HEK293T (cell line): Measurements from ENCODE around the gene ASTL.

ENCODE experiments used
- CTCF ChIA-PET: fragments of 350-600 bp; formaldehyde crosslinking; extraction: SDS; loops from one replicate; lab custom pipeline; 2021; ENCODE audit warnings: antibody characterized with exemption, inconsistent platforms; lab: Yijun Ruan, JAX
- POLR2A ChIA-PET: fragments of 350-600 bp; formaldehyde crosslinking; extraction: SDS; loops from one replicate; lab custom pipeline; 2020; ENCODE audit warnings: antibody characterized with exemption, inconsistent platforms; lab: Yijun Ruan, JAX
- DNase-seq: peaks from one replicate; pipeline ENCODE4 v3.0.0; 2012; ENCODE audit warnings: mixed read lengths; ENCODE audit errors: extremely low spot score
- ARNT ChIP-seq: fragments of 450-650 bp; IDR thresholded peaks from 2 replicates; pipeline ENCODE4 v1.6.1; 2017; ENCODE audit warnings: mild to moderate bottlenecking
- BHLHE40 ChIP-seq: fragments of 450-650 bp; IDR thresholded peaks from 2 replicates; pipeline ENCODE4 v1.6.1; 2016; ENCODE audit warnings: mild to moderate bottlenecking, moderate library complexity, borderline replicate concordance
- CTBP1 ChIP-seq: fragments of 450-650 bp; IDR thresholded peaks from 2 replicates; pipeline ENCODE4 v1.6.1; 2016; ENCODE audit warnings: borderline replicate concordance
- ELF4 ChIP-seq: fragments of 450-650 bp; IDR thresholded peaks from 2 replicates; pipeline ENCODE4 v1.6.1; 2017; ENCODE audit warnings: antibody characterized with exemption
- FOXA1 ChIP-seq: fragments of 450-650 bp; IDR thresholded peaks from 2 replicates; pipeline ENCODE4 v1.6.1; 2016; ENCODE audit warnings: mild to moderate bottlenecking
- FOXK2 ChIP-seq: fragments of 450-650 bp; IDR thresholded peaks from 2 replicates; pipeline ENCODE4 v1.6.1; 2016; ENCODE audit warnings: mild to moderate bottlenecking
- FOXM1 ChIP-seq: fragments of 450-650 bp; IDR thresholded peaks from 2 replicates; pipeline ENCODE4 v1.6.1; 2017; ENCODE audit warnings: mild to moderate bottlenecking, borderline replicate concordance
- HDGF ChIP-seq: fragments of 450-650 bp; IDR thresholded peaks from 2 replicates; pipeline ENCODE4 v1.6.1; 2017; ENCODE audit warnings: antibody characterized with exemption, borderline replicate concordance
- L3MBTL2 ChIP-seq: fragments of 450-650 bp; conservative IDR thresholded peaks from 2 replicates; pipeline ENCODE4 v1.6.1; 2016; ENCODE audit warnings: mild to moderate bottlenecking
- LEF1 ChIP-seq: fragments of 450-650 bp; IDR thresholded peaks from 2 replicates; pipeline ENCODE4 v1.6.1; 2017; ENCODE audit warnings: mild to moderate bottlenecking, borderline replicate concordance
- NFRKB ChIP-seq: fragments of 450-650 bp; IDR thresholded peaks from 2 replicates; pipeline ENCODE4 v1.6.1; 2016; ENCODE audit warnings: mild to moderate bottlenecking, moderate library complexity
- PKNOX1 ChIP-seq: fragments of 450-650 bp; IDR thresholded peaks from 2 replicates; pipeline ENCODE4 v1.6.1; 2016
- SP1 ChIP-seq: fragments of 450-650 bp; IDR thresholded peaks from 2 replicates; pipeline ENCODE4 v1.6.1; 2017
- SUZ12 ChIP-seq: fragments of 450-650 bp; IDR thresholded peaks from 2 replicates; pipeline ENCODE4 v1.6.1; 2016; ENCODE audit warnings: mild to moderate bottlenecking
- TARDBP ChIP-seq: fragments of 450-650 bp; IDR thresholded peaks from 2 replicates; pipeline ENCODE4 v1.6.1; 2016
- ZNF384 ChIP-seq: fragments of 450-650 bp; IDR thresholded peaks from 2 replicates; pipeline ENCODE4 v1.6.1; 2016

ASTL gene

GRCh38 chr2:96156011-96156820 lies 17.9 kb upstream of the ASTL start:
- DNase-seq: no peak
- POLR2A ChIA-PET: no interaction called here
- CTCF ChIA-PET: interaction anchor here (0.6 to 0.7 kb wide), 3 partner anchors 43 to 1770 kb away, joined by 4 to 5 read pairs (median 5); no protein-coding TSS in a partner anchor
- TF ChIP-seq SP1 (no peak), HDGF (no peak), FOXK2 (no peak), FOXA1 (no peak)

DNA sequence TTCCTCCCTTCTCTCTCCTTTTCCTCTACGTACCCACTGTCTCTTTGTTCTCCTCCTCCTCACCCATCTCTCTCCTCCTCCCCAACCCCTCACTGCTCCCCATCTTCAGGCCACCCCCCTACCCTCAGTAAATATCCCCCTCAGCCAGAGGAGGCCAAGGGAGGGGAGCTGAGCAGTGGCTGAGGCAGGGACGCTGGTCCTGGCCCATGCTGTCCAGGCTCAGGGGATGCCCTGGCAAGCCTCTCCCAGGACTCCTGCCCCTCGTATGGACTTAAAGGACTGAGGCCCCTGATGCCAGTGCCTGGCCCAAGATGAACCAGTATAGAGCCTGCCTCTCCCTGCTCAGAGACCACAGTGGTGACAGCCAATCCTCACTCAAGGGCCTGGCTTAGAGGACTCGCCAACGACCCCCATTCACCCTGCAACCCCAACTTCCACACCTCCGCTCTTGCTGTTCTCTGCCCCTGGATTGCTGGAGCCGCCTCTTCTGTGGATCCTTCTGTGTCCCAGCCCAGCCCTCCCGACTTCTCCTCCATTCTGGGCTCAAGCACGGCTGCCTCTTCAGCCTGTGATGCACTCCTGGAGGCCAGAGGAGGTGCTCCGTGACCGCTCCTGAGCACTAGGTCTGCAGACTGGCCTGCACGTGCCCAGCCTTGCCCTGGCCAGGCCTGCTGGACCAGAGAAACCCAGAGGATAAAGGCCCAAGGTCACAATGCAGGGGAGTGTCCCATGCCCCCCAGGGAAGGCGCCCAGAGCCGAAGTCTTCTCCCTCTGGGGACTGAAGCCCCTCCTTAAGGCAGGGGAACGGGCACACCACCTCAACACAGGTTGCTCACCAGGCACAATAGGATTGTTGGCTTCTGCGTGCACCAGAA lies 16.4 kb upstream of the ASTL start:
- DNase-seq: no peak
- ChIA-PET CTCF (no interaction called here), POLR2A (interaction anchor here (1.3 kb wide), 1 partner anchor 54 kb away, joined by 3 read pairs; the partner anchor contains the start of gene STARD7)
- no peak for TF ChIP-seq TARDBP
- TF ChIP-seq ZNF384: no peak
- TF ChIP-seq PKNOX1: no peak
- TF ChIP-seq NFRKB: no peak
- no peak for TF ChIP-seq FOXM1
- TF ChIP-seq FOXK2: no peak
- TF ChIP-seq L3MBTL2: no peak
- no peak for TF ChIP-seq BHLHE40
- TF ChIP-seq LEF1: no peak
- TF ChIP-seq SUZ12: no peak
- no peak for TF ChIP-seq ELF4
- no peak for TF ChIP-seq SP1
- TF ChIP-seq HDGF: no peak
- no peak for TF ChIP-seq FOXA1
- no peak for TF ChIP-seq ARNT

DNA sequence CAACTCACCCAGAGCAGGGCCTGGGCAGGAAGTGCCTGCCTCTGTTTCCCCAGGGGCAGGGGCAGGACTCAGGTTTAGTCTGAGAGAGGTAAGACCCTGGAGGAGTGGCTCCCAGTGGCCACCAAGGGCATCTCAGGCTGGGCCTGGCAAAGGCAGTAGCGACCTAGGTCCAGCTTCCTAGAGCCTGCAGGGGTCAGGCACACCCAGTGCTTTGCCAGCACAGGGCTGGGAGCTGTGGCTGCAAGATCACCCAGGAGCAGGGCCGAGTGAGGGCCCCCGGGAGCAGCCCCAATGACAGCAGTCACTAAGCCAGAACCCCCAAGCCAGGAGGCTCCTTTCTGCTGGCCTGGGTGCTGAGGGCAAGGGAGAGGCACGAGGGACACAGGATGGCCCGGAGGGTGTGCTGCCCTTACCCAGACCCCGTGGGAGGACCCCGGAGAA lies 15.7 kb upstream of the ASTL start:
- TF ChIP-seq FOXK2: no peak
- no peak for TF ChIP-seq HDGF
- TF ChIP-seq TARDBP: no peak
- no peak for TF ChIP-seq ARNT
- TF ChIP-seq NFRKB: no peak
- TF ChIP-seq ZNF384: no peak
- no peak for TF ChIP-seq LEF1
- TF ChIP-seq ELF4: no peak
- TF ChIP-seq SP1: no peak
- no peak for TF ChIP-seq FOXM1
- CTCF ChIA-PET: no interaction called here
- no peak for DNase-seq
- POLR2A ChIA-PET: no interaction called here

DNA sequence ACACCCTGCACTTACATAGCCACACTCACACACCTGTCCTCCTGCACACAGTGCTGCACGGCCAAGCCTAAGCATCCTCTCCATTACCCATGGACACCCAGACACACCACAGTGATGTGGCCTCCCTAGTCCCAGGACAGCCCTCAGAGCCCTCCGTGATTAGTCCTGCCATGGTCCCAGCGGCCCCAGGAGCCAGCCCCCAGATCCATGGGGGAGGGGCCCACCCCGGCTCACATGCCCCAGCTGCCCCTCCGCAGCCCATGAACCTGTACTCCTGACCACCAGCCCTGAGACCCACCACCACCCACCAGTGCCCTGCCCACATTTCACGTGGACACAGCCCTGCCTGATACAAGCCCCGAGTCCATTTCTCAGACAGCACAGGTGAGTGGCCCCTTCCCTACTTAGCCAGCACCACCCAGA lies 15.0 kb upstream of the ASTL start:
- CTCF ChIA-PET: interaction anchor here (1.4 kb wide), 1 partner anchor 21 kb away, joined by 3 read pairs; no protein-coding TSS in a partner anchor
- POLR2A ChIA-PET: no interaction called here
- no peak for DNase-seq
- no peak for TF ChIP-seq ELF4
- TF ChIP-seq FOXM1: no peak
- no peak for TF ChIP-seq SP1
- no peak for TF ChIP-seq FOXA1
- TF ChIP-seq ZNF384: no peak
- no peak for TF ChIP-seq PKNOX1
- TF ChIP-seq LEF1: no peak
- TF ChIP-seq HDGF: no peak
- no peak for TF ChIP-seq L3MBTL2
- no peak for TF ChIP-seq TARDBP
- no peak for TF ChIP-seq CTBP1
- TF ChIP-seq BHLHE40: no peak
- TF ChIP-seq ARNT: no peak
- TF ChIP-seq SUZ12: no peak

DNA sequence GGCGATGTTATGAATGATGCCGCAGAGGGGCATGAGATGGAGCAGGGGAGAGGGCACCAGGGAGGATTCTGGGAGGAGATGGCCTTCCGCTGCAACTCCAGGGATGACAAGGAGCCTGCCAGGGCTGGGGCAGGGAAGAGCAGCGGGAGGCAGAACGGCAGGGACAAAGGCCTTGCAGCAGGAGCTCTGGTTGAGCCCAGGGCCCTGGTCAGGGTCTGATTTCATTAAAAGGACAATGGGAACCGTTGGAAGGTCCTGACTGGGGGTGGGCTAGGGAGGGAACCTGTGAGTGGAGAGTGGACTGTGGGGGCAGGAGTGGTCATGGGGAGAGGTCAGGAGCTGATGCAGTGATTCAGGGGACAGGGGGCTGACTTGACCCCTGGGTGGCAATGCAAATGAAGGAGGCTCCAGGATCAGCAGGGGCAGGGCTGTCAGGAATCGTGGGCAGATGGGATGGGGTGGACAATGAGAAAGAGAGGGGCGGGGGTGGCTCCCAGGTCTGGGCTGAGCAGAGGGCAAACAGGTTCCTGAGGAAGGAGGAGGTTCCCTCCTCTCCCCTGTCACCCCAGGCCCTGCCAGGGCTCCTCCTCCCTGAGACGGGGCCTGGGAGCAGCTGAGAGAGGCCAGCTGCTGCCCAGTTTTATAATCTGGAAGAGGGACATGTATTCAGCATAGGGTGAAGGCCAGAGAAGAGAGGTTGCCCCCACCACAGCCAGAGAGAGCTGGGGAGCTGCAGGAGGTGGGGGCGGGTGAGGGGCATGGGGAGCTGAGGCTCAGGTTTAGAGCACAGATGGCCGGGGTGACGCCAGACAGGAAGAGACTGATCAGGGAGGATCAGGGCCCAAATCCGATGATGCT lies 14.2 kb upstream of the ASTL start:
- POLR2A ChIA-PET: no interaction called here
- DNase-seq: no peak
- CTCF ChIA-PET: interaction anchor here (0.6 to 1.4 kb wide), 2 partner anchors 22 to 959 kb away, joined by 3 to 6 read pairs; no protein-coding TSS in a partner anchor
- TF ChIP-seq HDGF (no peak), PKNOX1 (no peak), LEF1 (no peak), FOXM1 (no peak), SUZ12 (no peak), SP1 (no peak), BHLHE40 (no peak), FOXA1 (no peak), ARNT (no peak), TARDBP (no peak), ZNF384 (no peak), ELF4 (no peak), L3MBTL2 (no peak), CTBP1 (no peak)
